Ovary (tissue), 3 donors: Measurements from ENCODE around the gene SIGLEC8.

Experiments
- EP300 ChIP-seq: sonication (generic); formaldehyde crosslinking; IDR thresholded peaks from one replicate; pipeline ENCODE4 v1.6.1; 2017; ENCODE audit warnings: antibody characterized with exemption
- POLR2A ChIP-seq: fragments of 450-650 bp; IDR thresholded peaks from one replicate; pipeline ENCODE4 v1.6.1; 2017; ENCODE audit warnings: antibody characterized with exemption, mild to moderate bottlenecking, moderate library complexity
- TF ChIP-seq, protein P1 (sequence below), 3 donors: fragments of 450-650 bp in 2 of 3; fragments of 200-600 bp in 1 of 3; IDR thresholded peaks; one replicate each; pipeline versions ENCODE4 v1.5.1 to v1.8.0; 2016 to 2022; ENCODE audit warnings: antibody characterized with exemption in 3 of 3, mild to moderate bottlenecking in 1 of 3
- donor health status: DM: no; HTN: no; CAD: no.

DNA sequence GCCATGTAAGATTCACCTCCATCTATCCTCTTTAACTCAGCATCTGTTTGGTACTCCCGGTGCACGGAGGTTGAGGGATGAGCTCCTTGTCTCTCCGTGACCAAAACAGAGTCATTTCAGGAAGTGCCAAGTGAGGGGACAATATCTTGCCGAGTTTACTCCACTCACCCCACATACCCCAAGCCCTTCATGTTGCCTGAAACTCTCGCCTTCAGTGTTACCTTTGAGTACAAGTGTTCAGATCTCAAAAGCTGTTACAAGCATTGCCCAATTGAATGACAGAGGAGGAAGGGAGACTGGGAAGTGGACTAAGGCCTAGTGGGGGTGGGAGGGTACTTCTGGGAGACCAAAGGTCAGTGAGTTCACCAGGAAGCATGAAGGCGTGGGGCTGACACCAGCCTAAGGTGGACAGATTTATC lies 49.4 kb upstream of the SIGLEC8 start:
- TF ChIP-seq, protein P1, sequence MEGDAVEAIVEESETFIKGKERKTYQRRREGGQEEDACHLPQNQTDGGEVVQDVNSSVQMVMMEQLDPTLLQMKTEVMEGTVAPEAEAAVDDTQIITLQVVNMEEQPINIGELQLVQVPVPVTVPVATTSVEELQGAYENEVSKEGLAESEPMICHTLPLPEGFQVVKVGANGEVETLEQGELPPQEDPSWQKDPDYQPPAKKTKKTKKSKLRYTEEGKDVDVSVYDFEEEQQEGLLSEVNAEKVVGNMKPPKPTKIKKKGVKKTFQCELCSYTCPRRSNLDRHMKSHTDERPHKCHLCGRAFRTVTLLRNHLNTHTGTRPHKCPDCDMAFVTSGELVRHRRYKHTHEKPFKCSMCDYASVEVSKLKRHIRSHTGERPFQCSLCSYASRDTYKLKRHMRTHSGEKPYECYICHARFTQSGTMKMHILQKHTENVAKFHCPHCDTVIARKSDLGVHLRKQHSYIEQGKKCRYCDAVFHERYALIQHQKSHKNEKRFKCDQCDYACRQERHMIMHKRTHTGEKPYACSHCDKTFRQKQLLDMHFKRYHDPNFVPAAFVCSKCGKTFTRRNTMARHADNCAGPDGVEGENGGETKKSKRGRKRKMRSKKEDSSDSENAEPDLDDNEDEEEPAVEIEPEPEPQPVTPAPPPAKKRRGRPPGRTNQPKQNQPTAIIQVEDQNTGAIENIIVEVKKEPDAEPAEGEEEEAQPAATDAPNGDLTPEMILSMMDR (IDR thresholded peaks at IDR 0.05): no peak
- no peak for TF ChIP-seq EP300
- no peak for TF ChIP-seq POLR2A
